ENCODE data around the gene ARHGAP6. TPM values are rescaled to one million over a fixed set of nuclear protein-coding genes. Genes with fewer than 3 reads are reported as not detected.

ARHGAP6 gene
- total RNA-seq, 6 experiments from 2014 or later = 0.38 to 1.2 (median 0.78) TPM

DNA sequence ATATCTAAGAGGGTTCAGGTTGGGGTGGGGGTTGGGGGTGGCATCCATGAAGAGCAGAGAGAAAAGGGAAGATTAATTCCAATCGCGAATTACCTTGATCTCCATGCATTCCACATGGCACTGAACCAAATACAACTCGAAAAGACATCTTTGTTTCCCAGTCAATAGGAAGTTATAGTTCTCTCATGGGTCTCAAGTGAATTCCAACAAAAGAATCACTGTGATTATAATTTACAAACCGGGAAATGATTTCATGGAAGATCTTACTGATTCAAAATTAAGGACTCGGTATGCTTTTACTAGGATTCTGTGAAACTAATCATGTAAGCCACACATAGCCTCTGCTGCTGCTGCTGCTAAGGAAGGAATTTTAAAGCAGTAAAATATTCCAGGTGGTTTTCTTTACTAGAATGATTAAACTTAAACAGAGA, 399.1 kb downstream of the ARHGAP6 start:
- no peak for TF ChIP-seq POLR2A (IDR thresholded peaks at IDR 0.05)
- TF ChIP-seq, protein P1, sequence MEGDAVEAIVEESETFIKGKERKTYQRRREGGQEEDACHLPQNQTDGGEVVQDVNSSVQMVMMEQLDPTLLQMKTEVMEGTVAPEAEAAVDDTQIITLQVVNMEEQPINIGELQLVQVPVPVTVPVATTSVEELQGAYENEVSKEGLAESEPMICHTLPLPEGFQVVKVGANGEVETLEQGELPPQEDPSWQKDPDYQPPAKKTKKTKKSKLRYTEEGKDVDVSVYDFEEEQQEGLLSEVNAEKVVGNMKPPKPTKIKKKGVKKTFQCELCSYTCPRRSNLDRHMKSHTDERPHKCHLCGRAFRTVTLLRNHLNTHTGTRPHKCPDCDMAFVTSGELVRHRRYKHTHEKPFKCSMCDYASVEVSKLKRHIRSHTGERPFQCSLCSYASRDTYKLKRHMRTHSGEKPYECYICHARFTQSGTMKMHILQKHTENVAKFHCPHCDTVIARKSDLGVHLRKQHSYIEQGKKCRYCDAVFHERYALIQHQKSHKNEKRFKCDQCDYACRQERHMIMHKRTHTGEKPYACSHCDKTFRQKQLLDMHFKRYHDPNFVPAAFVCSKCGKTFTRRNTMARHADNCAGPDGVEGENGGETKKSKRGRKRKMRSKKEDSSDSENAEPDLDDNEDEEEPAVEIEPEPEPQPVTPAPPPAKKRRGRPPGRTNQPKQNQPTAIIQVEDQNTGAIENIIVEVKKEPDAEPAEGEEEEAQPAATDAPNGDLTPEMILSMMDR (IDR thresholded peaks at IDR 0.05) = no peak
- DNase-seq (no peak), ATAC-seq (no peak)
- no peaks in the 10 kb centered on the region for H3K27me3 ChIP-seq
- no peaks in the 10 kb centered on the region for H3K9me3 ChIP-seq
- intact Hi-C loops (cut with DNase I) = no loop called here
- H3K36me3 ChIP-seq = no peaks in the 10 kb centered on the region
- H3K4me1 ChIP-seq = no peaks in the 10 kb centered on the region
- no peak overlapping the region for H3K4me3 ChIP-seq
- 45% methylated on average over 5 of the region's 5 CpGs for WGBS (ENCODE audit: insufficient coverage, low coverage, low lambda C conversion rate, missing lambda C conversion rate)
- no peak overlapping the region for H3K27ac ChIP-seq

DNA sequence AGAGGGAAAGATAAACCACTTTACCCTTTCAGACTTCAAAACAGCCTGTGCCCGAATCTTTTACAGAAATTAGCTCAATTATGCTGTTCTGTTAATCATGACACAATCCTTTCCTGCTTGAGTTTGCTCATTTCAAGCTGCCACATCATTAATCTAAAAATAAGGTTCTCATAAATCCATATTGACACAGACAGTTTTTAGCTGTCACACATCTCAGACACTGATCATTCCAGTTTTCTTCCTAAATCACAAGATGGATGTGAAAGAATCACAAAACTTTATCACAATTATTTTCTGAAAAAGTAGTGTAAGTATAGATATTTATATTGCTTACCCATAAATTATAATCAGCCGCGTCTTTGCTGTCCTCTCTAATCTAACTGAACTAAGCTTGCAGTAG, 400.4 kb downstream of the ARHGAP6 start:
- WGBS (ENCODE audit: insufficient coverage, low coverage, low lambda C conversion rate, missing lambda C conversion rate) = 35% methylated on average over 3 of the region's 3 CpGs
- intact Hi-C loops (cut with DNase I) = no loop called here
- H3K4me1 ChIP-seq = no peaks in the 10 kb centered on the region

DNA sequence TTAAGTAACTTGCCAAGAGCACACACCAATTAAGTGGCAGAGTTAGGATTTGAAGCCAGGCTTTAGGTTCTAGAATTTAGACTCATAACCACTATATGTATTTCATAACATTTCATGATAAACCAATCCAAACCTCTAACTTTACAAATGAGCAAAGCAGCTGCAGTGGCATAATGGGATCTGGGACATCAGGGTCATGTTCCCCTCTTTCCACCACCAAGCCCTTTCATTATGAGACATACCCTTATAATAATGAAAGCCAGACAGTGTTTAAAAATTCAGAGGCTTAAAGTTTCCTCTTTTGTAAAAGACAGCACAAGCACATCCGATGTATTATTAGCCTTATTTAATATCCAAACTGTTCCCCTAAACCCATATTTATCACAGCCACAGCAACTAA, 400.8 kb downstream of the ARHGAP6 start:
- Histone ChIP-seq H3K27me3 (no peaks in the 10 kb centered on the region), H3K4me1 (no peaks in the 10 kb centered on the region), H3K4me3 (no peak overlapping the region), H3K9me3 (no peaks in the 10 kb centered on the region), H3K36me3 (no peaks in the 10 kb centered on the region), H3K27ac (no peak overlapping the region)
- intact Hi-C loops (cut with DNase I) = no loop called here
- 29% methylated on average over 1 of the region's 1 CpG for WGBS (ENCODE audit: insufficient coverage, low coverage, low lambda C conversion rate, missing lambda C conversion rate)
- DNase-seq (no peak), ATAC-seq (no peak)
- TF ChIP-seq, protein P1 (IDR thresholded peaks at IDR 0.05) = no peak
- no peak for TF ChIP-seq POLR2A (IDR thresholded peaks at IDR 0.05)

More for the DNA sequence above, 400.4 kb downstream of the ARHGAP6 start:
- TF ChIP-seq, protein P1 (IDR thresholded peaks at IDR 0.05) = no peak
- no peak for TF ChIP-seq POLR2A (IDR thresholded peaks at IDR 0.05)
- no peaks in the 10 kb centered on the region for H3K9me3 ChIP-seq
- no peak overlapping the region for H3K4me3 ChIP-seq
- no peak for ATAC-seq
- no peak overlapping the region for H3K27ac ChIP-seq
- no peaks in the 10 kb centered on the region for H3K27me3 ChIP-seq
- H3K36me3 ChIP-seq = no peaks in the 10 kb centered on the region
- no peak for DNase-seq

DNA sequence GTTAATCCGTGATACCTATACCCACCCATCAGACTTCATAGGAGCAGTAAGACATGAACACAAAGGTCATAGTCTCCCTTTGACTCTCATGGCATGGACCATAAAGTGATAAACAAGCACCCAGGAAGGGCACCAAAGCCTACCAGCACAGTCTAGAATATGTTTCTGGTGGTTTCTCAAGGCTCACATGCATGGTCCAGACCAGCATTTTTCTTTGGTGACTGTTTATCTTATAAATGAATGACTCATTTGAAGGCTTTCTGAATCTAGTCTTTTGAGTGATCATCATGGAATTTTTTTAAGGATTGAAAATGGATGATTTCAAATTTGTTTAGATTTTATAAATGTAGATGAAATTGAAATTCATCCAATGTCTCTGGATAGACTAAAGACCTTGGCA, 404.5 kb downstream of the ARHGAP6 start:
- Histone ChIP-seq H3K4me1 (no peaks in the 10 kb centered on the region), H3K9me3 (no peaks in the 10 kb centered on the region), H3K27ac (no peak overlapping the region), H3K36me3 (no peaks in the 10 kb centered on the region), H3K4me3 (no peak overlapping the region), H3K27me3 (no peaks in the 10 kb centered on the region)
- DNase-seq (no peak), ATAC-seq (no peak)
- intact Hi-C loops (cut with DNase I) = no loop called here
- TF ChIP-seq, protein P1 (IDR thresholded peaks at IDR 0.05) = no peak
- no peak for TF ChIP-seq POLR2A (IDR thresholded peaks at IDR 0.05)
- 80% methylated on average over 1 of the region's 1 CpG for WGBS (ENCODE audit: insufficient coverage, low coverage, low lambda C conversion rate, missing lambda C conversion rate)

DNA sequence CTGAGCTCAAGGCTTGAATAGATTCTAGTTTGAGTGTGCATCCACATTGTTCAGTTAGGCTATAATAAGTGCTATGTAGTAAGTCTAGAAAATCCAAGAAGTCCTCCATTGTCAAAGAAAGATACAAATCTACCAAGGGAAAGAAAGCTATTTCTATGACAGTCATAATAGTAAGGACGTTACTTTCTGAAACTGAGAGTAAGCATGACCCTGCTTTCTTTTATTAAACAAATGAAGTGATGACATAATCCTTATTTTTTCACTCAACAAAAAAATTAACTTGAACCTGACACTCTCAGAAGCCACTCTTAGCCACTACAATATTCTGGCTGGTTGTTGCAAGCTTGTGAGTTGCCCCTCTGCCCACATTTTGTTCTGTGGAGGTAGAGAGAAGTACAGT, 406.3 kb downstream of the ARHGAP6 start:
- H3K9me3 ChIP-seq = no peaks in the 10 kb centered on the region
- no peaks in the 10 kb centered on the region for H3K27me3 ChIP-seq
- H3K4me1 ChIP-seq = no peaks in the 10 kb centered on the region
- 30% methylated on average over 1 of the region's 1 CpG for WGBS (ENCODE audit: insufficient coverage, low coverage, low lambda C conversion rate, missing lambda C conversion rate)
- no peak overlapping the region for H3K4me3 ChIP-seq
- DNase-seq (no peak), ATAC-seq (no peak)
- no peak overlapping the region for H3K27ac ChIP-seq
- no peak for TF ChIP-seq POLR2A (IDR thresholded peaks at IDR 0.05)
- TF ChIP-seq, protein P1 (IDR thresholded peaks at IDR 0.05) = no peak
- intact Hi-C loops (cut with DNase I) = no loop called here
- no peaks in the 10 kb centered on the region for H3K36me3 ChIP-seq
